Gastrocnemius medialis (tissue), 4 donors: ENCODE data around the gene CACNA2D1.

Source experiments
- CTCF ChIP-seq, 5 experiments: fragments of 450-650 bp in 3 of 5; fragments of 200-600 bp in 2 of 5; sonication (generic) in 2 of 5; IDR thresholded peaks in 4 of 5; conservative IDR thresholded peaks in 1 of 5; 1 replicate in 4 of 5; 2 replicates in 1 of 5; pipeline ENCODE4 v1.5.1; 2016 to 2019; ENCODE audit warnings: antibody characterized with exemption in 5 of 5, mild to moderate bottlenecking in 3 of 5, moderate library complexity in 3 of 5
- POLR2A ChIP-seq, 2 donors: fragments of 450-650 bp; IDR thresholded peaks; one replicate each; pipeline ENCODE4 v1.6.1; 2017; ENCODE audit warnings: antibody characterized with exemption in 2 of 2, mild to moderate bottlenecking in 2 of 2, moderate library complexity in 2 of 2

GRCh38 chr7:82275342-82275741, 168.2 kb downstream of the CACNA2D1 start:
- no peak for TF ChIP-seq POLR2A (IDR thresholded peaks at IDR 0.05)
- TF ChIP-seq CTCF (IDR thresholded peaks at IDR 0.05 in 4 of 5, conservative IDR thresholded peaks at IDR 0.05 in 1 of 5) = no peak
